Measurements from ENCODE around the gene RASSF6. TPM values are rescaled to one million over a fixed set of nuclear protein-coding genes. Genes with fewer than 3 reads are reported as not detected.

Gene RASSF6
- total RNA-seq, 2 donors from 2014 or later: 1.2 to 3.9 TPM

GRCh38 chr4:73615613-73616012 lies 4.6 kb downstream of the RASSF6 start:
- WGBS, 2 experiments (ENCODE audit: insufficient coverage in 1 of 2, insufficient read length in 1 of 2): 18 to 20% methylated on average over 1 to 2 of the region's 2 CpGs
- no peak overlapping the region for H3K9ac ChIP-seq (ENCODE audit: extremely low read depth, low read length, poor library complexity, severe bottlenecking)
- peak; percentile 89 for DNase-seq
- H3K36me3 ChIP-seq (ENCODE audit: control insufficient read depth, insufficient read depth, low read length): no peaks in the 10 kb centered on the region
- H3K27me3 Mint-ChIP-seq (ENCODE audit: insufficient read depth): peaks cover 14% of the 10 kb centered on the region
- no peak overlapping the region for H3K27ac ChIP-seq (ENCODE audit: low read depth, low read length)
- TF ChIP-seq CTCF (conservative IDR thresholded peaks at IDR 0.05): peak; percentile 68
- peaks cover 15% of the 10 kb centered on the region for H3K27me3 ChIP-seq (ENCODE audit: control insufficient read depth, insufficient read depth, low read length, poor library complexity, severe bottlenecking)
- no peaks in the 10 kb centered on the region for H3K36me3 Mint-ChIP-seq (ENCODE audit: low read depth)
- no peaks in the 10 kb centered on the region for H3K9me3 ChIP-seq (ENCODE audit: control insufficient read depth, low read length)
- no peaks in the 10 kb centered on the region for H3K4me1 ChIP-seq (ENCODE audit: control insufficient read depth, insufficient read depth, low read length)
- no peaks in the 10 kb centered on the region for H3K9me3 Mint-ChIP-seq
- no peak overlapping the region for H3K27ac Mint-ChIP-seq
- H3K4me3 ChIP-seq (ENCODE audit: low read length): no peak overlapping the region
- H3K4me3 Mint-ChIP-seq: no peak overlapping the region
- peaks cover 14% of the 10 kb centered on the region for H3K4me1 Mint-ChIP-seq

GRCh38 chr4:73614311-73614867 lies 5.8 kb downstream of the RASSF6 start:
- Histone ChIP-seq H3K9ac (ENCODE audit: extremely low read depth, low read length, poor library complexity, severe bottlenecking) (no peak overlapping the region), H3K4me3 (ENCODE audit: low read length) (no peak overlapping the region), H3K9me3 (ENCODE audit: control insufficient read depth, low read length) (no peaks in the 10 kb centered on the region), H3K27me3 (ENCODE audit: control insufficient read depth, insufficient read depth, low read length, poor library complexity, severe bottlenecking) (peaks cover 9% of the 10 kb centered on the region), H3K27ac (ENCODE audit: low read depth, low read length) (no peak overlapping the region), H3K36me3 (ENCODE audit: control insufficient read depth, insufficient read depth, low read length) (no peaks in the 10 kb centered on the region), H3K4me1 (ENCODE audit: control insufficient read depth, insufficient read depth, low read length) (peaks cover 4% of the 10 kb centered on the region)
- Mint-ChIP-seq H3K9me3 (no peaks in the 10 kb centered on the region), H3K27ac (no peak overlapping the region), H3K36me3 (ENCODE audit: low read depth) (no peaks in the 10 kb centered on the region), H3K27me3 (ENCODE audit: insufficient read depth) (peaks cover 8% of the 10 kb centered on the region), H3K4me1 (peaks cover 8% of the 10 kb centered on the region), H3K4me3 (no peak overlapping the region)
- no peak for DNase-seq
- no peak for TF ChIP-seq CTCF (conservative IDR thresholded peaks at IDR 0.05)

- H3K4me1 Mint-ChIP-seq: peaks cover 8% of the 10 kb centered on the region
- no peaks in the 10 kb centered on the region for H3K9me3 ChIP-seq (ENCODE audit: control insufficient read depth, low read length)
These were observed 7.1 kb downstream of the RASSF6 start for GRCh38 chr4:73613130-73613529.

More at GRCh38 chr4:73613130-73613529, 7.1 kb downstream of the RASSF6 start:
- no peaks in the 10 kb centered on the region for H3K36me3 ChIP-seq (ENCODE audit: control insufficient read depth, insufficient read depth, low read length)
- H3K4me3 Mint-ChIP-seq: no peak overlapping the region
- WGBS, 2 experiments (ENCODE audit: insufficient coverage in 1 of 2, insufficient read length in 1 of 2): 91 to 95% methylated on average over 2 of the region's 2 CpGs
- H3K27me3 ChIP-seq (ENCODE audit: control insufficient read depth, insufficient read depth, low read length, poor library complexity, severe bottlenecking): no peaks in the 10 kb centered on the region
- H3K36me3 Mint-ChIP-seq (ENCODE audit: low read depth): no peaks in the 10 kb centered on the region
- H3K9ac ChIP-seq (ENCODE audit: extremely low read depth, low read length, poor library complexity, severe bottlenecking): no peak overlapping the region
- peaks cover 4% of the 10 kb centered on the region for H3K4me1 ChIP-seq (ENCODE audit: control insufficient read depth, insufficient read depth, low read length)
- no peak overlapping the region for H3K4me3 ChIP-seq (ENCODE audit: low read length)
- no peak for DNase-seq
- no peak for TF ChIP-seq CTCF (conservative IDR thresholded peaks at IDR 0.05)
- H3K27ac ChIP-seq (ENCODE audit: low read depth, low read length): no peak overlapping the region
- no peak overlapping the region for H3K27ac Mint-ChIP-seq
- H3K9me3 Mint-ChIP-seq: no peaks in the 10 kb centered on the region
- H3K27me3 Mint-ChIP-seq (ENCODE audit: insufficient read depth): no peaks in the 10 kb centered on the region

All from endodermal cell (in vitro differentiated cells).